GM12801 (cell line): Measurements from ENCODE around the gene MTHFD1.

Experiments
- TF ChIP-seq, protein P1 (sequence below): IDR thresholded peaks from one replicate; pipeline ENCODE4 v1.5.1; 2011; ENCODE audit warnings: control low read depth; ENCODE audit not compliant: insufficient read length; ENCODE audit errors: extremely low read depth

Gene MTHFD1

GRCh38 chr14:64493455-64493854 lies 105.3 kb downstream of the MTHFD1 start:
- TF ChIP-seq, protein P1, sequence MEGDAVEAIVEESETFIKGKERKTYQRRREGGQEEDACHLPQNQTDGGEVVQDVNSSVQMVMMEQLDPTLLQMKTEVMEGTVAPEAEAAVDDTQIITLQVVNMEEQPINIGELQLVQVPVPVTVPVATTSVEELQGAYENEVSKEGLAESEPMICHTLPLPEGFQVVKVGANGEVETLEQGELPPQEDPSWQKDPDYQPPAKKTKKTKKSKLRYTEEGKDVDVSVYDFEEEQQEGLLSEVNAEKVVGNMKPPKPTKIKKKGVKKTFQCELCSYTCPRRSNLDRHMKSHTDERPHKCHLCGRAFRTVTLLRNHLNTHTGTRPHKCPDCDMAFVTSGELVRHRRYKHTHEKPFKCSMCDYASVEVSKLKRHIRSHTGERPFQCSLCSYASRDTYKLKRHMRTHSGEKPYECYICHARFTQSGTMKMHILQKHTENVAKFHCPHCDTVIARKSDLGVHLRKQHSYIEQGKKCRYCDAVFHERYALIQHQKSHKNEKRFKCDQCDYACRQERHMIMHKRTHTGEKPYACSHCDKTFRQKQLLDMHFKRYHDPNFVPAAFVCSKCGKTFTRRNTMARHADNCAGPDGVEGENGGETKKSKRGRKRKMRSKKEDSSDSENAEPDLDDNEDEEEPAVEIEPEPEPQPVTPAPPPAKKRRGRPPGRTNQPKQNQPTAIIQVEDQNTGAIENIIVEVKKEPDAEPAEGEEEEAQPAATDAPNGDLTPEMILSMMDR, result no peak

DNA sequence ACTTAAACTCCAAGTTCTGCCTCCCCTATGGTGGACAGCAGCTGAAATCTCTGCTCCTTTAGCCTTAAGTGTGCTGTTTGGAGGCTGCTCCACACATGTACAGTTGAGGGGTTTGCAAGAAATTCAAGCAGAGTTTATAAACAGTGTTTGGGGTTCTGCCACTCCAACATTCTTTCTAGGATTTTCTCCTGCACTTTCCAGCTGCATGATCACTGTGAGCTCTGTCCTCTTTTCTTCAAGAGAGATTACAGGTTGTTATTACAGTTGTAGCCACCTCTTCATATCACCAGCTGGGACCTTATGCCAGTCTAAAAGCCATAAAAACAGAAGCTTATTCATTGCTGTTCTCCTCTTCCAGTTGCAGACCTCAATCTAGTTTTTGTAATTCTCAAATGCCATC lies 107.1 kb downstream of the MTHFD1 start:
- TF ChIP-seq, protein P1, result no peak

GRCh38 chr14:64496764-64497163 lies 108.6 kb downstream of the MTHFD1 start:
- TF ChIP-seq, protein P1, result no peak

DNA sequence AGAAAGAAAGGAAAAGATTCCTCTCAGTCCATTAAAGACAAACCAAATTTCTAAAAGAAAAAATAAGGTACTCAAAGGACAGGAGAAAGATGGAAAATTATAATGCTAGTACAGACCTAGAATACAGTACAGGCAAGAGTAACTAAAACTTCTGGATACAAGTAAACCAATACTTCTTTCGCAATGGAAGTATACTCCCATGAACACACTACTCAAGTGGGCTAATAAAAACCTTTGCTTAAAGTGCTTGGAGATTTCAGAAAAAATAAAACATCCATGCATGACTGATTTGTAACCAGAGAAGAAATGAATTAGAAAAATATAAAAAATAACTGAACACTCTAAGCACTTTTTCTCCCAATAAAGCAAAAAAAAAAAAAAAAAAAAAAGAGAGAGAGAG lies 111.9 kb downstream of the MTHFD1 start:
- TF ChIP-seq, protein P1, result no peak

GRCh38 chr14:64501411-64502171 lies 113.4 kb downstream of the MTHFD1 start:
- TF ChIP-seq, protein P1, result no peak

DNA sequence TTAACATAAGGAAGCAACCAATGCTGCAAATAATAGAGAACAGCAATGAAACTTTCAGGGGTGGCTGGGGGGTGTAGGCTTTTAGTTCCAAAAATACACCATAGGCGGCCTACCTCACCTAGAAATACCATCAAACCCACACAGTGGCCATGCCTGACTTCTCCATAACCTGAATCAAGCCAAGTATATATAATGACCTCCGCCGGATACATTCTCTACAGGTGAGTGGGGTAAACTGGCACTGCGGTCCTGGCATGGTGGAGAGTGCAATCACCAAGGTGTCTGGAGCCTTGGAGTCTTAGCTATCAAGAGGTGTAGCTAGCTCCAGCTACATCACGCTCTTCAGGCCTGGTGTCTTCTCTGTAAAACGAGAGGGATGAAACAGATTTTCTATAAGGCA lies 114.3 kb downstream of the MTHFD1 start:
- TF ChIP-seq, protein P1, result no peak

- TF ChIP-seq, protein P1, result no peak
These were observed 114.8 kb downstream of the MTHFD1 start for GRCh38 chr14:64502887-64503433.
